ENCODE measurements around the gene DDX10. TPM values are rescaled to one million over a fixed set of nuclear protein-coding genes. Genes with fewer than 3 reads are reported as not detected.
A peak's percentile ranks its signal among the peaks of the same experiment; 100 is the strongest.

DDX10 gene
- total RNA-seq, 1 donor from 2014 or later: 18.3 TPM

DNA sequence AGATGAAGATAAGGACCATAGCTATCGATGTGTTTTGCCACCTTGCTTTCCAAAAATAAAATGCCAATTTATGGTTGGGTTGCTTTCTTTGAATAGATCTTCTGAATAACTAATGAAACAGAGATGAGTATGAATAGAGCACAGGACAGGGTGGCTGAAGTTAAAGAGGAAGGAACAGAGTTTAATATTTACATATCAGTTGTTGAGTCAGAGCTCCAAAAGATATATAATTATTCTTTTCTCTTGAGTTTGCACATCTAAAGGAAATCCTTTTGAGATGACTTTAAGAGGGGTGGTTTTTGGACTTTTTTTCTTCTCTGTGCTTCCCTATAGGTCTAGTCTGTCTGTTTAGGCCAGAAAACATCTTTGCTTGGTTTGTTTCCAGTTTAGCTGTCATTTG, 115.2 kb downstream of the DDX10 start:
- H3K36me3 ChIP-seq: no peaks in the 10 kb centered on the region
- no peak overlapping the region for H3K4me3 ChIP-seq
- ATAC-seq (no peak), DNase-seq (no peak)
- intact Hi-C loops (cut with DNase I): no loop called here
- H3K4me1 ChIP-seq: no peaks in the 10 kb centered on the region
- TF ChIP-seq, protein P1, sequence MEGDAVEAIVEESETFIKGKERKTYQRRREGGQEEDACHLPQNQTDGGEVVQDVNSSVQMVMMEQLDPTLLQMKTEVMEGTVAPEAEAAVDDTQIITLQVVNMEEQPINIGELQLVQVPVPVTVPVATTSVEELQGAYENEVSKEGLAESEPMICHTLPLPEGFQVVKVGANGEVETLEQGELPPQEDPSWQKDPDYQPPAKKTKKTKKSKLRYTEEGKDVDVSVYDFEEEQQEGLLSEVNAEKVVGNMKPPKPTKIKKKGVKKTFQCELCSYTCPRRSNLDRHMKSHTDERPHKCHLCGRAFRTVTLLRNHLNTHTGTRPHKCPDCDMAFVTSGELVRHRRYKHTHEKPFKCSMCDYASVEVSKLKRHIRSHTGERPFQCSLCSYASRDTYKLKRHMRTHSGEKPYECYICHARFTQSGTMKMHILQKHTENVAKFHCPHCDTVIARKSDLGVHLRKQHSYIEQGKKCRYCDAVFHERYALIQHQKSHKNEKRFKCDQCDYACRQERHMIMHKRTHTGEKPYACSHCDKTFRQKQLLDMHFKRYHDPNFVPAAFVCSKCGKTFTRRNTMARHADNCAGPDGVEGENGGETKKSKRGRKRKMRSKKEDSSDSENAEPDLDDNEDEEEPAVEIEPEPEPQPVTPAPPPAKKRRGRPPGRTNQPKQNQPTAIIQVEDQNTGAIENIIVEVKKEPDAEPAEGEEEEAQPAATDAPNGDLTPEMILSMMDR (IDR thresholded peaks at IDR 0.05): no peak
- H3K27ac ChIP-seq: no peak overlapping the region
- H3K27me3 ChIP-seq: no peaks in the 10 kb centered on the region
- H3K9me3 ChIP-seq: no peaks in the 10 kb centered on the region

DNA sequence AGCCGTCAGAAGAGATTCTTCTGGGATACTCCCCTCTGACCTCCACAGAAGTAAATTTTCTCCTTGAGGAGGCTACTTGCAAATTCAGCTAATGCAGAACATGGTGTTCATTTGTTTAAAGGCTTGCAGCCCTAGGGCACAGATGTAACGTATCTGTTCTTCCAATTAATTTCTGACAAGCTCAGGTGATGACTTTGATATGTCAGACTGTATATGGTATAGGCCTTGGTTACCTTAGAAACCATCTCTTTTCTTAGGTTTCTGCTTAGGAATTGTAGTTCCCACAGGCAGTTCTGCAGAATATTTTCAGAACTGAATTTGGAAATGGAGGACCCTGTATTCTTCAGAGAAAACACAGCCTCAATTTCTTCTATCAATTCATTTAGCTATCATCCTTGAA, 117.1 kb downstream of the DDX10 start:
- Histone ChIP-seq H3K4me3 (no peak overlapping the region), H3K4me1 (peaks cover 2% of the 10 kb centered on the region)
- no peak for ATAC-seq

DNA sequence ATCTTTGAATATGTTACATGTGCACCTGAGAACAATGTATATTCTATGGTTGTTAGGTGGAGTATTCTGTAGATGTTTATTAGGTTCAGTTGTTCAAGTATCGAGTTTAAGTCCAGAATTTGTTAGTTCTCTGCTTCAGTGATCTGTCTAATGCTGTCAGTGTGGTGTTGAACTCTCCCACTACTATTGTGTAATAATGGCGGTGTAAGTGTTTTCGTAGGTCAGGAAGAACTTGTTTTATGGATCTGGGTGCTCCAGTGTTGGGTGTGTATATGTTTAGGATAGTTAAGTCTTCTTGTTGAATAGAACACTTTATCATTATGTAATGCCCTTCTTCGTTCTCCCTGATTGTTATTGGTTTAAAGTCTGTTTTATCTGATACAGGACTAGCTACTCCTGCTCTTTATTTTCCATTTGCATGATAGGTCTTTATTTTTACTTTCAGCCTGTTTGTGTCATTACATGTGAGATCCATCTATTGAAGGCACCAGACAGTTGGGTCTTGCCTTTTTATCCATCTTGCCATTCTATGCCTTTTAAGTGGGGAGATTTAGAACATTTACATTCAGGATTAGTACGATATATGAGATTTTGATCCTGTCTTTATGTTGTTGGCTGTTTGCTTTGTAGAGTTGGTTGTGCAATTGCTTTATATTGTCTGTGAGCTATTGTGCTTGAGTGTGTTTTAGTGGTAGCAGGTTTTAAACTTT, 121.6 kb downstream of the DDX10 start:
- TF ChIP-seq, protein P1 (IDR thresholded peaks at IDR 0.05): no peak
- no peaks in the 10 kb centered on the region for H3K27me3 ChIP-seq
- peaks cover 4% of the 10 kb centered on the region for H3K9me3 ChIP-seq
- H3K4me3 ChIP-seq: no peak overlapping the region
- no peak for DNase-seq
- intact Hi-C loops (cut with DNase I): no loop called here
- no peak overlapping the region for H3K27ac ChIP-seq
- ATAC-seq: no peak
- peaks cover 3% of the 10 kb centered on the region for H3K4me1 ChIP-seq
- H3K36me3 ChIP-seq: no peaks in the 10 kb centered on the region

More for the DNA sequence above, 117.1 kb downstream of the DDX10 start:
- Histone ChIP-seq H3K27ac (no peak overlapping the region), H3K27me3 (no peaks in the 10 kb centered on the region), H3K36me3 (no peaks in the 10 kb centered on the region), H3K9me3 (peaks cover 4% of the 10 kb centered on the region)
- TF ChIP-seq, protein P1 (IDR thresholded peaks at IDR 0.05): no peak
- DNase-seq: no peak
- intact Hi-C loops (cut with DNase I): no loop called here

DNA sequence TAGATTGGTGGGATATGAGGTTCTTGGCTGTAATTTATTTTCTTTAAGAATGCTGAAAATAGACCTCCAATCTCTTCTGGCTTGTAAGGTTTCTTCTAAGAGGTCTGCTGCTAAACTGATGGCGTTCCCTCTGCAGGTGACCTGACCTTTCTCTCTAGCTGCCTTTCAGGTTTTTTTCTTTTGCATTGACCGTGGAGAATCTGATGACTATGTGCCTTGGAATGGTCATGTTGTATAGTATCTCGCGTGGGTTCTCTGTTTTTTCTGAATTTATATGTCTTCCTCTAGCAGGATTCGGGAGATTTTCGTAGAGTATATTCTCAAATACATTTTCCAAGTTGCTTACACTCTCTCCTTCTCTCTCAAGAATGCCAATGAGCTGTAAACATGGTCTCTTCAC, 122.2 kb downstream of the DDX10 start:
- Histone ChIP-seq H3K27ac (no peak overlapping the region), H3K9me3 (peaks cover 4% of the 10 kb centered on the region), H3K4me1 (peaks cover 3% of the 10 kb centered on the region), H3K36me3 (no peaks in the 10 kb centered on the region), H3K4me3 (no peak overlapping the region), H3K27me3 (no peaks in the 10 kb centered on the region)
- intact Hi-C loops (cut with DNase I): no loop called here
- ATAC-seq: no peak
- TF ChIP-seq, protein P1 (IDR thresholded peaks at IDR 0.05): no peak
- DNase-seq: no peak

DNA sequence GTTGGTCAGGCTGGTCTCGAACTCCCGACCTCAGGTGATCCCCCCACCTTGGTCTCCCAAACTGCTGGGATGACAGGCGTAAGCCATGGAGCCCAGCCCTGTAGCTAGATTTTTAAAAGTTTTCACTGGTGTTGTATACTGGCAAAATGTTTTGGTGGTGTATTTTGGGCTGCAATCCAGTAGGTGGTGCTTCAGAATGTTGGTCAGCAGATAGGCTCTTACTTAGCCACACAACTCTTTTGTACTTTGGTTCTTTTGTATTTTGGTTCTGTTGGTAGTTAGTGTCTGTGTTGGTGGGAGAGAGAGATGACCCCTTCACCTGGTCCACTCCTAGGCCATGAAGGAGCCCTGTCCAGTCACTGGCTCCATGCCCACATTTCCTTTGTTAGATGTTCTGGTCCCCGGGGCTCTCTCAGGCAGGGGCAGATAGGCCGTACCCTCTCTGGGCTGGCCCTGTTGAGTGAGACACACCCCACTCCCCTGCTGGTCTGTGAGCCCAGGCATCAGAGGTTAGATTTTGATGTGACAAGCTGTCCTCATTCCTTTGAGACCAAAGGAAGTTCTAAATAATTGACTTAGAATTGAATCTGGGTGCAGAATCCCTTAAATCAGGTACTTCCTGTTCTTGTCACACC, 123.8 kb downstream of the DDX10 start:
- intact Hi-C loops (cut with DNase I): no loop called here
- peaks cover 4% of the 10 kb centered on the region for H3K9me3 ChIP-seq
- peaks cover 3% of the 10 kb centered on the region for H3K4me1 ChIP-seq
- no peak overlapping the region for H3K4me3 ChIP-seq
- H3K27ac ChIP-seq: no peak overlapping the region
- TF ChIP-seq, protein P1 (IDR thresholded peaks at IDR 0.05): peak; percentile 14
- no peaks in the 10 kb centered on the region for H3K27me3 ChIP-seq
- H3K36me3 ChIP-seq: no peaks in the 10 kb centered on the region
- DNase-seq (no peak), ATAC-seq (no peak)

Measured in upper lobe of right lung (tissue), 1 donor.